ENCODE data around the gene SMLR1.

- TF ChIP-seq EZH2 (IDR thresholded peaks at IDR 0.05) = no peak
- TF ChIP-seq POLR2AphosphoS5 (IDR thresholded peaks at IDR 0.05; ENCODE audit: borderline replicate concordance, low read depth, low read length) = no peak
- TF ChIP-seq FOXP2 (optimal IDR thresholded peaks at IDR 0.05; ENCODE audit: control extremely low read depth, extremely low read length, insufficient read depth) = no peak
These were observed 12.8 kb downstream of the SMLR1 start for GRCh38 chr6:130840050-130840449.

All from SK-N-MC (cell line).